CD4-positive, alpha-beta T cell (primary cell): ENCODE results near the gene DOCK2. TPM values are rescaled to one million over a fixed set of nuclear protein-coding genes. Genes with fewer than 3 reads are reported as not detected.

ENCODE experiments used
- ATAC-seq: fragments of 200-7000 bp; cut with Tn5 transposase; one replicate; pipeline ENCODE4 v1.10.0; 2022; ENCODE audit warnings: mild to moderate bottlenecking; ENCODE audit not compliant: poor library complexity
- CTCF ChIA-PET: fragments of 350-600 bp; sonication (Branson Sonifier 250); formaldehyde crosslinking; loops from one replicate; lab custom pipeline; 2021; ENCODE audit warnings: antibody characterized with exemption, inconsistent platforms; lab: Charles Lee
- POLR2A ChIA-PET: fragments of 350-600 bp; sonication (Branson Sonifier 250); formaldehyde crosslinking; loops from one replicate; lab custom pipeline; 2021; ENCODE audit warnings: antibody characterized with exemption, inconsistent platforms; lab: Charles Lee
- DNase-seq, 14 experiments: peaks; one replicate each; pipeline ENCODE4 v3.0.0-alpha.2; 2013 to 2020; ENCODE audit warnings: mixed read lengths in 2 of 14
- H3K27ac ChIP-seq, 2 donors: one replicate each; pipeline versions ENCODE4 v1.5.1 to v1.7.0; 2013; ENCODE audit warnings: low read length in 2 of 2, low read depth in 1 of 2, mild to moderate bottlenecking in 1 of 2
- H3K27me3 ChIP-seq, 2 experiments: 1 replicate in 1 of 2; 2 replicates in 1 of 2; pipeline versions ENCODE4 v1.6.1 to v1.7.0; 2013; ENCODE audit warnings: low read length in 2 of 2, control low read depth in 1 of 2, mild to moderate bottlenecking in 1 of 2, moderate library complexity in 1 of 2; ENCODE audit not compliant: insufficient read depth in 2 of 2, control insufficient read depth in 1 of 2
- H3K36me3 ChIP-seq: one replicate; pipeline ENCODE4 v1.6.1; 2013; ENCODE audit warnings: low read length, control low read depth; ENCODE audit not compliant: insufficient read depth
- H3K4me1 ChIP-seq: one replicate; pipeline ENCODE4 v1.6.1; 2013; ENCODE audit warnings: low read length, control low read depth; ENCODE audit not compliant: insufficient read depth
- H3K4me3 ChIP-seq: one replicate; pipeline ENCODE4 v1.5.1; 2013; ENCODE audit warnings: mild to moderate bottlenecking, low read length, moderate library complexity
- H3K9me3 ChIP-seq, 2 experiments: 1 replicate in 1 of 2; 2 replicates in 1 of 2; pipeline versions ENCODE4 v1.6.1 to v1.7.0; 2013; ENCODE audit warnings: low read length in 2 of 2, mild to moderate bottlenecking in 2 of 2, control low read depth in 1 of 2, moderate library complexity in 1 of 2; ENCODE audit not compliant: control insufficient read depth in 1 of 2, insufficient read depth in 1 of 2
- H3K27ac Mint-ChIP-seq: one replicate; pipeline ENCODE4 v1.8.0; 2020; ENCODE audit warnings: mixed read lengths
- H3K27me3 Mint-ChIP-seq: one replicate; pipeline ENCODE4 v1.8.0; 2021; ENCODE audit warnings: mixed read lengths
- H3K36me3 Mint-ChIP-seq: one replicate; pipeline ENCODE4 v1.8.0; 2021; ENCODE audit warnings: low read depth, mixed read lengths
- H3K4me1 Mint-ChIP-seq: one replicate; pipeline ENCODE4 v1.8.0; 2021; ENCODE audit warnings: low read depth, mixed read lengths
- H3K4me3 Mint-ChIP-seq: one replicate; pipeline ENCODE4 v1.8.0; 2020; ENCODE audit warnings: mild to moderate bottlenecking, mixed read lengths
- H3K9me3 Mint-ChIP-seq: one replicate; pipeline ENCODE4 v1.8.0; 2020; ENCODE audit warnings: mixed read lengths
- CTCF ChIP-seq: fragments of 200-600 bp; IDR thresholded peaks from one replicate; pipeline ENCODE4 v1.8.0; 2022; ENCODE audit warnings: antibody characterized with exemption, mild to moderate bottlenecking
- intact Hi-C, 2 experiments: fragments of 100-400 bp; cut with DNase I in 1 of 2; cut with micrococcal nuclease in 1 of 2; formaldehyde crosslinking; loops; one replicate each; pipeline versions ENCODE4 v1.15.1 to v1.9.0; 2023 to 2025; cut with DNase I, micrococcal nuclease
- total RNA-seq, 174 experiments: library from RNA in 2 of 174; stranded (reverse) in 2 of 174; gene quantifications; one replicate each; pipeline ENCODE4 v1.2.3 and lab custom pipeline; 2021 to 2026

The DOCK2 gene
- total RNA-seq, 2 experiments from 2014 or later, result 220 to 229 TPM

GRCh38 chr5:169705322-169705721 lies 68.2 kb downstream of the DOCK2 start:
- no peak for DNase-seq
- Histone ChIP-seq H3K27me3 (no peaks in the 10 kb centered on the region), H3K27ac (no peak overlapping the region), H3K4me1 (no peaks in the 10 kb centered on the region), H3K9me3 (no peaks in the 10 kb centered on the region), H3K36me3 (peaks cover 96% of the 10 kb centered on the region), H3K4me3 (no peak overlapping the region)
- no peak for TF ChIP-seq CTCF
- ATAC-seq, result no peak
- Mint-ChIP-seq H3K36me3 (peaks cover 99% of the 10 kb centered on the region), H3K9me3 (no peaks in the 10 kb centered on the region), H3K27me3 (no peaks in the 10 kb centered on the region), H3K4me1 (no peaks in the 10 kb centered on the region), H3K4me3 (no peak overlapping the region), H3K27ac (no peak overlapping the region)
- ChIA-PET POLR2A (no interaction called here), CTCF (no interaction called here)
- intact Hi-C loops, result no loop called here

GRCh38 chr5:169706071-169706470 lies 69.0 kb downstream of the DOCK2 start:
- Histone ChIP-seq H3K4me1 (no peaks in the 10 kb centered on the region), H3K9me3 (no peaks in the 10 kb centered on the region), H3K27me3 (no peaks in the 10 kb centered on the region), H3K27ac (no peak overlapping the region), H3K36me3 (peaks cover 97% of the 10 kb centered on the region), H3K4me3 (no peak overlapping the region)
- CTCF ChIA-PET, result no interaction called here
- H3K27me3 Mint-ChIP-seq, result no peaks in the 10 kb centered on the region
- ATAC-seq (no peak), DNase-seq (no peak)
- no peak overlapping the region for H3K4me3 Mint-ChIP-seq
- H3K36me3 Mint-ChIP-seq, result peaks cover 99% of the 10 kb centered on the region
- H3K27ac Mint-ChIP-seq, result no peak overlapping the region
- POLR2A ChIA-PET, result no interaction called here
- H3K9me3 Mint-ChIP-seq, result no peaks in the 10 kb centered on the region
- intact Hi-C loops, result no loop called here
- no peaks in the 10 kb centered on the region for H3K4me1 Mint-ChIP-seq
- no peak for TF ChIP-seq CTCF

GRCh38 chr5:169706758-169707450 lies 69.8 kb downstream of the DOCK2 start:
- Mint-ChIP-seq H3K27ac (no peak overlapping the region), H3K36me3 (peaks cover 99% of the 10 kb centered on the region), H3K9me3 (no peaks in the 10 kb centered on the region), H3K4me1 (no peaks in the 10 kb centered on the region), H3K4me3 (no peak overlapping the region), H3K27me3 (no peaks in the 10 kb centered on the region)
- POLR2A ChIA-PET, result no interaction called here
- DNase-seq (no peak), ATAC-seq (no peak)
- CTCF ChIA-PET, result no interaction called here
- Histone ChIP-seq H3K27ac (no peak overlapping the region), H3K4me3 (no peak overlapping the region), H3K4me1 (no peaks in the 10 kb centered on the region), H3K36me3 (peaks cover 97% of the 10 kb centered on the region), H3K27me3 (no peaks in the 10 kb centered on the region), H3K9me3 (no peaks in the 10 kb centered on the region)
- no peak for TF ChIP-seq CTCF
- intact Hi-C loops, result no loop called here
